Glomerular visceral epithelial cell (primary cell): Measurements from ENCODE around the gene TENT4A.

Source experiments
- DNase-seq: peaks from one replicate; pipeline ENCODE4 v3.0.0-alpha.2; 2016; ENCODE audit errors: extremely low spot score

Gene TENT4A

GRCh38 chr5:6700074-6700684 is 13.1 kb upstream of the TENT4A start:
- no peak for DNase-seq

GRCh38 chr5:6700685-6701355 is 12.4 kb upstream of the TENT4A start:
- no peak for DNase-seq

GRCh38 chr5:6701491-6701890 is 11.7 kb upstream of the TENT4A start:
- no peak for DNase-seq

GRCh38 chr5:6702633-6703032 is 10.6 kb upstream of the TENT4A start:
- no peak for DNase-seq

GRCh38 chr5:6703806-6704205 is 9.4 kb upstream of the TENT4A start:
- DNase-seq = peak; percentile 29

GRCh38 chr5:6704361-6704851 is 8.8 kb upstream of the TENT4A start:
- DNase-seq = peak; percentile 87

- no peak for DNase-seq
Observed at GRCh38 chr5:6705088-6705487, 8.1 kb upstream of the TENT4A start.

- no peak for DNase-seq
Observed at GRCh38 chr5:6705959-6706358, 7.3 kb upstream of the TENT4A start.

- no peak for DNase-seq
Observed at GRCh38 chr5:6707852-6708251, 5.4 kb upstream of the TENT4A start.

- DNase-seq = no peak
Observed at GRCh38 chr5:6708814-6709213, 4.4 kb upstream of the TENT4A start.

GRCh38 chr5:6710070-6710469 is 3.2 kb upstream of the TENT4A start:
- peak; percentile 51 for DNase-seq

- DNase-seq = no peak
Observed at GRCh38 chr5:6710551-6711318, 2.5 kb upstream of the TENT4A start.

- no peak for DNase-seq
Observed at GRCh38 chr5:6711409-6712141, 1.7 kb upstream of the TENT4A start.

GRCh38 chr5:6712142-6712576 is 1.1 kb upstream of the TENT4A start:
- peak; percentile 58 for DNase-seq

- peak; percentile 99 for DNase-seq
Observed at GRCh38 chr5:6712577-6713273, 507 bp upstream of the TENT4A start.

GRCh38 chr5:6714226-6715041 is 1.2 kb downstream of the TENT4A start:
- DNase-seq = no peak

- no peak for DNase-seq
Observed at GRCh38 chr5:6715271-6715670, 2.0 kb downstream of the TENT4A start.

GRCh38 chr5:6715758-6716628 is 2.8 kb downstream of the TENT4A start:
- no peak for DNase-seq

GRCh38 chr5:6716629-6717149 is 3.5 kb downstream of the TENT4A start:
- DNase-seq = no peak
